Activated CD4-positive, alpha-beta T cell treated with anti-CD3 and anti-CD28 coated beads, Interleukin-2, Interleukin-6, amounts not matched to agents 100 ng/mL and 50 ng/mL, durations not matched to agents 16 hours and 8 hours (primary cell): ENCODE data around the gene ABCC6.
"Not testable (repeated sequence)": the region's sequence is repeated elsewhere in the genome, so short reads cannot be mapped to it uniquely, and the experiment has no call there.

Source experiments
- DNase-seq: peaks from one replicate; pipeline ENCODE4 v3.0.0-alpha.2; 2020

ABCC6 gene

GRCh38 chr16:16158082-16158658 is 65.1 kb downstream of the ABCC6 start:
- no peak for DNase-seq

- DNase-seq, result no peak
These were observed 66.1 kb downstream of the ABCC6 start for GRCh38 chr16:16157166-16157565.

- no peak for DNase-seq
These were observed 68.1 kb downstream of the ABCC6 start for GRCh38 chr16:16155234-16155633.

DNA sequence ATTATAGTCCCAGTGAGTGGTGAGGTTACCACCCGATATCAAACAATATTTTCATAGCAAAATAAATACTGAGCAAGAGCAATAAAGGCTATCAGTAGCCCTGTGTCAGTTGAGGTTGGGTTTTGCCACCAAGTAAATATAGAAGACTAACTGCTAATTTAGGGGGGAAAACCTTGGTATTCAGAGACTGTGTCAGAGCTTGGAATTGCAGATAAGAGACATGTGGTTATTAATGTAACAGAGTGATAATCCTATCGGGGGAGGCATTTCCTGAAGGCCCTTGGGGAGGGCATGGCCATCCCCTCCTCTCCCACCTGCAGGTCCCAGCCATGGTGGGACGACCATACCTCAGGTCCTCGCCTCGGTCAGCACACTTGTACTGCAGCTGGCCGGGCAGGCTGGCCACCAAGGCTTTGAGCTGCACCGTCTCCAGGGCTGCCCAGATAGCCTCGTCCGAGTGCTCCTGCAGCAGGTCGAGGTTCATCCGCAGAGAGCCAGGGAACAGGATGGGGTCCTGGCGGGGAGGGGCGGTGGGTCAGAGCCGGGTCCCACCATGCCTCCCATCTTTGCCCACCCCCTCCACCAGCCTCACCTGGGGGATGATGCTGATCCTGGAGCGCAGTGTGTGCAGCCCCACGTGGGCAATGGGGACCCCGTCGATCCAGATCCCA is 68.9 kb downstream of the ABCC6 start:
- no peak for DNase-seq

GRCh38 chr16:16153000-16153399 is 70.3 kb downstream of the ABCC6 start:
- not testable (repeated sequence) for DNase-seq

DNA sequence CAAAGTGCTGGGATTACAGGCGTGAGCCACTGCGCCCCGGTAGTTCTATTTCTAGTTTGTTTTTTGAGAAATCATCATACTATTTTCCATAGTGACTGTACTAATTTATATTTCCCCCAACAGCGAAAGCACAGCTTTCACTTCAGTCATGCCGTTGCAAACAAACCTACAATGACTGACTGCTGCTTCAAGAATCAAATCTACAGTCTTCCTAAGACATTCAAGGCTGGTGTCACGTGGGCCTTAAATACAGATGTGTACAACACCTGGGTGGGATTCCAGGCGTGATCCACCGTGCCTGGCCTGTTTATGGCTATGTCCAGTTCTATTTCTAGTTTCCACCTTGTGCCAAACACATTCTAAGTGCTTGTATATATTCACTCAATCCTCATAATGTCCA is 72.0 kb downstream of the ABCC6 start:
- DNase-seq, result no peak

GRCh38 chr16:16150878-16151152 is 72.5 kb downstream of the ABCC6 start:
- DNase-seq, result no peak

DNA sequence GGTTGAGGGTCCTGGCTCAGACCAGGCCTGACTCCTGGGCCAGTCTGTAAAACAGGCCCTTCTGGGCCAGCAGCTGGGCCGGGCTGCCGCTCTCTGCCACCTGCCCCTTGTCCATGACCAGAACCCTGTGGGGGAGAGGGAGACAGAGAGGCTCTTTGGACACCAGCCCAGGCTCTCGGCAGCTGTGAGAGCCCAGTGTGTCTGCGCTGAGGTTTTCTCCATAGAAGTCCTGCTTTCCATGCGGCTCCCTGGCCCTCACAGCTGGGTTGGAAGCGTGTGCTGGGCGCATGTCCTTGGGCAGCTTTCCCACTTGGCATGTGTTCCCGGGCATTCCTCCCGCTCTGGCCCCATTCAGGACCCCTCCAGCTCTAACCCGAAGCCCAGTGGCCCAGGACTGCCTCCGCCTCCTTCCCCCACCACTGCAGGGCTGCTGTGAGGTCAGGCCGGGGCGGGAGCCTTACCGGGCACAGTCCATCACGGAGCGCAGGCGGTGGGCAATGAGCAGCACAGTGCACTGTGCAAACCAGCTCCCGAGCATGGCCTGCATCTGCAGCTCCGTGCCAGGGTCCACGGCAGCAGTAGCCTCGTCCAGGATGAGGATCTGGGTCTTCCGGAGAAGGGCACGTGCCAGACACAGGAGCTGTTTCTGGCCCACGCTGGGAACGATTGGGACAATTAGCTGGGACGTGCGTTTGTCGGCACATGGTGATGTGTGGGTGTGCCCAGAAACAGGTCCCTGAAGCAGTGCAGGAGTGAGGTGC is 73.0 kb downstream of the ABCC6 start:
- no peak for DNase-seq

DNA sequence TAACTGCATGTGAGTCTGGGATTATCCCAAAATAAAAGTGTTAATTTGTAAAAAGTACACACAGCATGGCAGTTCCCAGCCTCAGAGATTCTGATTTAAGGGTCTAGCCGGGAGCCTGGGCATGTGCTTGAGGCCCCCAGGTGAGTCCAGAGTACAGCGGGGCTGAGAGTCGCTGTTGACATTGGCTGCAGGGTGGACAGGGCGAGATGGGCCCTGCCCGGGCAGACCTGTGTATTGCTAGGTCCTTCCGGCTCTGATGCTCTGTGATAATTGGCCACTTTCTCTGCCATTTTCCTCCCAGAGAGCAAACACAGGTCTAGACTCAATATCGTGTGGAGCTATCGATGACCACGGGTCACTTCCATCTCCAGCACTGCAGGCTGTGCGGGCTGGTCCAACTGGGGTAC is 73.6 kb downstream of the ABCC6 start:
- no peak for DNase-seq

DNA sequence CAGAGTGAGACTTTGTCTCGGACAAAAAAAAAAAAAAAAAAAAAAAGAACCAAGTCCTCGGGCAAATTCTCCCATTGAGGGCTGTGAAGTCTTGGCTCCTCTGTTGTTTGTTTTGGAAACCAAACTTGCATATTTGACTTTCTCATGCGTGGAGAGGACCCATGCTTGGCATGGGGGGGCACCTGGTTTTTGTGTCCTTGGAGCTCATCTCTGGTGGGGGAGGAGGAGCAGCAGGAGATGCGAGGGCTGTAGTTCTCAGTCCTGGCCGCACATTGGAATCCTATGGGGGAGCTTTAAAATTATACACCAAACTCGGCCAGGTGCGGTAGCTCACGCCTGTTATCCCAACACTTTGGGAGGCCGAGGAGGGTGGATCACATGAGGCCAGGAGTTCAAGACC is 74.5 kb downstream of the ABCC6 start:
- no peak for DNase-seq

DNA sequence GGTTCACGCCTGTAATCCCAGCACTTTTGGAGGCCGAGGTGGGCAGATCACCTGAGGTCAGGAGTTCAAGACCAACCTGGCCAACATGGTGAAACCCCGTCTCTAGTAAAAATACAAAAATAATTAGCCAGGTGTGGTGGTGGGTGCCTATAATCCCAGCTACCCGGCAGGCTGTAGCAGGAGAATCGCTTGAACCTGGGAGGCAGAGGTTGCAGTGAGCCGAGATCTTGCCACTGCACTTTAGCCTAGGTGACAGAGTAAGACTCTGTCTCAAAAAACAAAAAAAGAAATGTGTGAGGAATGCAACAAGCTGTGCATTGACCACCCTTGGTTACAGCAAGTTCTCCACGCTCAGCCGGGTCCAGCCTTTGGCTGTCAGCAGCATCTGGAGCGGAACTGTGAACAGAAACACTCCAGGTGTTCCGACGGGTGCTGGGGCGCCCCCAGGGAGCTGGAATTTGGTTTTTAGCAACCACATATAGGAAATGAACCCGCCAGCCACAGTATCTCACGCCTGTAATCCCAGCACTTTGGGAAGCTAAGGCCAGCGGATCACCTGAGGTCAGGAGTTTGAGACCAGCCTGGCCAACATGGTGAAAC is 75.2 kb downstream of the ABCC6 start:
- DNase-seq, result not testable (repeated sequence)

DNA sequence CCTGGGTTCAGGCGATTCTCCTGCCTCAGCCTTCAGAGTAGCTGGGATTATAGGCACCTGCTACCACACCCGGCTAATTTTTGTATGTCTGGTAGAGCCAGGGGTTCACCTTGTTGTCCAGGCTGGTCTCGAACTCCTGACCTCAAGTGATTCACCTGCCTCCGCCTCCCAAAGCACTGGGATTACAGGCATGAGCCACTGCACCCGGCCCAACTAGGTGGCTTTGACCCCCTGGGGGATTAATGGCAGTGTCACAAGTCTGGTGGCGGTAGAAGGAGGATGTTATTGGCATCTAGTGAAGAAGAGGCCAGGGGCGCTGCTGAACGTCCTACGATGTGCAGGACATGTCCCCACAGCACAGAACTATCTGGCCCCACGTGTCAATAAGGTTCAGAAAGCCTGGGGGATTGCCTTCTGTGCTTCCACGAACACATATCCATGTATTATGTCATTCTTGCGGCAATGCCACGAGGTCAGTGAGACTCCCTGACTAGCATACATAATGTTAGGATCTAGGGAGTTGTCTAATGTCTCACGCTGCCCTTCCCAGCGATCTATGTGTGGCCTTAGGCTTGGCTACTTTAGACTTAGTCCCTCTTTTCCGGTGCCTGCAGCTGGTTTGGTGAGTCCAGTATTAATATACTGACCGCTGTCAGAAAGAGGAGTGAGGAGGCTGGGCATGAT is 75.8 kb downstream of the ABCC6 start:
- DNase-seq, result no peak

- no peak for DNase-seq
These were observed 76.6 kb downstream of the ABCC6 start for GRCh38 chr16:16146380-16147315.

DNA sequence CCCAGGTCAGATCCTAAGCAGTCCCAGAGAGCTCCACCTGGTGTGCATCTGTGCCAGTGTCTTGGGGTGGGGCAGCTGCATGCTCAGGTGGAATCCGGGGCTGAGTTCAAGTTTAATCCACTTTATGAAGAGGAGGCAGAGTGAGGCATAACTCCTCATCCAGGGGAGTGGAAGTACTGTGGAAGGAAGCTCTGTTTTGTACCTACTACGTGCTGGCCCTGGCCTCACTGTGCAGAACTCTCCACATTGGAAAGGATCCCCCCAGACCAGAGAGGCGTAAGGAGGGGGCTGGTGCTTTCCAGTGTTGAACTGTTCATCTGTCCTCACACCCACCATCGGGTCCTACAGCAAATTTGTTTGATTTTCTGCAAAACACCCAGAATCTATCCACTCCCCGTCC is 78.0 kb downstream of the ABCC6 start:
- DNase-seq, result no peak

GRCh38 chr16:16144416-16144815 is 78.9 kb downstream of the ABCC6 start:
- no peak for DNase-seq

- DNase-seq, result no peak
These were observed 79.4 kb downstream of the ABCC6 start for GRCh38 chr16:16143931-16144330.

GRCh38 chr16:16143038-16143763 is 80.1 kb downstream of the ABCC6 start:
- peak; percentile 25 for DNase-seq

GRCh38 chr16:16141784-16142396 is 81.4 kb downstream of the ABCC6 start:
- no peak for DNase-seq

DNA sequence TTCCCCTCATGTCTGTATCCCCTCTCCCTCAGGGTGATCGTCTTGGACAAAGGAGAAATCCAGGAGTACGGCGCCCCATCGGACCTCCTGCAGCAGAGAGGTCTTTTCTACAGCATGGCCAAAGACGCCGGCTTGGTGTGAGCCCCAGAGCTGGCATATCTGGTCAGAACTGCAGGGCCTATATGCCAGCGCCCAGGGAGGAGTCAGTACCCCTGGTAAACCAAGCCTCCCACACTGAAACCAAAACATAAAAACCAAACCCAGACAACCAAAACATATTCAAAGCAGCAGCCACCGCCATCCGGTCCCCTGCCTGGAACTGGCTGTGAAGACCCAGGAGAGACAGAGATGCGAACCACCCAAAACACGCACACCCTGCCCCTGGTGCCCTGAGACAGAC is 82.2 kb downstream of the ABCC6 start:
- no peak for DNase-seq

- no peak for DNase-seq
These were observed 82.8 kb downstream of the ABCC6 start for GRCh38 chr16:16140537-16140936.

GRCh38 chr16:16139806-16140205 is 83.5 kb downstream of the ABCC6 start:
- DNase-seq, result no peak
